ENCODE data around the gene PGA3. TPM values are rescaled to one million over a fixed set of nuclear protein-coding genes. Genes with fewer than 3 reads are reported as not detected.
"Not testable (repeated sequence)": the region's sequence is repeated elsewhere in the genome, so short reads cannot be mapped to it uniquely, and the experiment has no call there.

PGA3 gene
- total and polyA plus RNA-seq, 10 donors: 0.33 to 2.6 (median 0.61) TPM; not detected in 3

- H3K27ac ChIP-seq; H3K27me3 ChIP-seq (replicated peaks in 1 of 7); H3K9me3 ChIP-seq; H3K4me3 ChIP-seq; H3K4me1 ChIP-seq; intact Hi-C loops (cut with DNase I; ENCODE audit: low total_unique reads); H3K36me3 ChIP-seq; DNase-seq: not testable (repeated sequence)
- WGBS, 5 donors: no CpG with 5 or more reads among the region's 15 CpGs
These were observed 27.7 kb downstream of the PGA3 start for GRCh38 chr11:61231033-61231432.

DNA sequence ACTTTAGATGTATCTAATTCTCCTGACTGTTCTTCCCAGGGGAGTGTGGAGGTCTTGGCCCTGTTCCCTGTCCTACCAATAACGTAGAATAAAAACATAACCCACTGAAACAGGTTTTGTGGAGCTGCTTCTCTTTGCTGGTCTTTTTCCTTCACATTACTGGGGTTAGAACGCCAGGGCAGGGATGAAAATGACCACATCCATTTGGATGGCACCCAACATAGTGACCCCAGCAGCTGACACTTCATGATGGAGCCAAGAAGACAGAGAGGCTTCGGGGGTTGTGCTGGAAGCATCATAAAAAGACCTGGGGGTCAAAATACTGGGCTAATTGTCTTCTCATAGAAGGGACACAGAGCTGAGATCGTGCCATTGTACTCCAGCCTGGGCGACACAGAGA is 28.3 kb downstream of the PGA3 start:
- H3K9me3 ChIP-seq; H3K27me3 ChIP-seq (replicated peaks in 1 of 7); DNase-seq; H3K4me3 ChIP-seq; intact Hi-C loops (cut with DNase I; ENCODE audit: low total_unique reads); H3K27ac ChIP-seq; H3K36me3 ChIP-seq; H3K4me1 ChIP-seq: not testable (repeated sequence)
- no CpG with 5 or more reads among the region's 5 CpGs for WGBS, 5 donors

- intact Hi-C loops (cut with DNase I; ENCODE audit: low total_unique reads); H3K4me3 ChIP-seq; H3K36me3 ChIP-seq; H3K4me1 ChIP-seq; DNase-seq; H3K9me3 ChIP-seq; H3K27ac ChIP-seq; H3K27me3 ChIP-seq (replicated peaks in 1 of 7): not testable (repeated sequence)
- WGBS, 5 donors: no CpG with 5 or more reads among the region's 3 CpGs
These were observed 29.3 kb downstream of the PGA3 start for GRCh38 chr11:61232548-61233145.

GRCh38 chr11:61237130-61237529 is 33.8 kb downstream of the PGA3 start:
- H3K27ac ChIP-seq; H3K36me3 ChIP-seq; intact Hi-C loops (cut with DNase I; ENCODE audit: low total_unique reads); H3K9me3 ChIP-seq; H3K27me3 ChIP-seq (replicated peaks in 1 of 7); H3K4me1 ChIP-seq; DNase-seq; H3K4me3 ChIP-seq: not testable (repeated sequence)
- WGBS, 5 donors: no CpG with 5 or more reads among the region's 4 CpGs

DNA sequence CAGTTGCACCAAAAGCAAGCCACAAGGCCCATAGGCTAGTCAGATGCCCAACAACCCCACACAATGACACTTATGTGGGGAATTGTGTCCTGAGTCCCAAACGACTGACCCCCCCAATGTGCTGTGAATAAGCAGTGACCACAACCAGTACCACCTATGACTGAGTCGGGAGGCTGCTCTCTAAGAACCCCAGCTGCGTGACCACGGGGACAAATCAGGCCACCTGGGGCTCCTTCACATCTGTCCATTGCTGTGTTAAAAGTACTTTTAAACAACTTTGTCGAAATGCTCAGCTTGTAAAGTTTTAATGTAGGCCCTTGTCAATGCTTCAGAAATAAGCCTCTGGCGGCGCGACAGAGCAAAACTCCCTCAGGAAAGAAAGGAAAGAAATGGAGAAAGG is 37.0 kb downstream of the PGA3 start:
- H3K36me3 ChIP-seq; DNase-seq; intact Hi-C loops (cut with DNase I; ENCODE audit: low total_unique reads); H3K27me3 ChIP-seq (replicated peaks in 1 of 7); H3K4me1 ChIP-seq; H3K27ac ChIP-seq; H3K9me3 ChIP-seq; H3K4me3 ChIP-seq: not testable (repeated sequence)
- 73 to 82% (median 78%) methylated on average over 7 to 8 of the region's 8 CpGs for whole genome bisulfite sequencing, 5 donors

- intact Hi-C loops (cut with DNase I; ENCODE audit: low total_unique reads): not testable (repeated sequence)
These were observed 37.6 kb downstream of the PGA3 start, which contains the start of gene PGA5 for GRCh38 chr11:61240875-61241274. TSS of gene PGA5 (plus strand) at chr11:61241175. CDS start at chr11:61241227, 52 bp downstream.

GRCh38 chr11:61241526-61241925 is 38.2 kb downstream of the PGA3 start:
- H3K9me3 ChIP-seq; H3K4me3 ChIP-seq; H3K27ac ChIP-seq; intact Hi-C loops (cut with DNase I; ENCODE audit: low total_unique reads); H3K4me1 ChIP-seq; H3K36me3 ChIP-seq; DNase-seq; H3K27me3 ChIP-seq (replicated peaks in 1 of 7): not testable (repeated sequence)
- WGBS, 5 donors: no CpG with 5 or more reads among the region's 5 CpGs

More at GRCh38 chr11:61240875-61241274, 37.6 kb downstream of the PGA3 start, which contains the start of gene PGA5:
- not testable (repeated sequence) for H3K4me1 ChIP-seq; DNase-seq; H3K27ac ChIP-seq; H3K27me3 ChIP-seq (replicated peaks in 1 of 7); H3K9me3 ChIP-seq; H3K4me3 ChIP-seq; H3K36me3 ChIP-seq
- no CpG with 5 or more reads among the region's 8 CpGs for WGBS, 5 donors

GRCh38 chr11:61245284-61245964 is 42.1 kb downstream of the PGA3 start:
- DNase-seq; H3K4me3 ChIP-seq; H3K4me1 ChIP-seq; H3K27me3 ChIP-seq (replicated peaks in 1 of 7); intact Hi-C loops (cut with DNase I; ENCODE audit: low total_unique reads); H3K27ac ChIP-seq; H3K9me3 ChIP-seq; H3K36me3 ChIP-seq: not testable (repeated sequence)
- WGBS, 5 donors: no CpG with 5 or more reads among the region's 10 CpGs

GRCh38 chr11:61248071-61248470 is 44.8 kb downstream of the PGA3 start:
- H3K4me3 ChIP-seq; H3K4me1 ChIP-seq; intact Hi-C loops (cut with DNase I; ENCODE audit: low total_unique reads); H3K27ac ChIP-seq; H3K9me3 ChIP-seq; H3K27me3 ChIP-seq (replicated peaks in 1 of 7); H3K36me3 ChIP-seq; DNase-seq: not testable (repeated sequence)
- 86 to 90% (median 88%) methylated on average over 9 of the region's 9 CpGs for WGBS, 5 donors

- H3K9me3 ChIP-seq; H3K4me1 ChIP-seq; intact Hi-C loops (cut with DNase I; ENCODE audit: low total_unique reads); DNase-seq; H3K36me3 ChIP-seq; H3K4me3 ChIP-seq; H3K27me3 ChIP-seq (replicated peaks in 1 of 7); H3K27ac ChIP-seq: not testable (repeated sequence)
- 88 to 96% (median 92%) methylated on average over 8 of the region's 8 CpGs for WGBS, 5 donors
These were observed 45.9 kb downstream of the PGA3 start for GRCh38 chr11:61249201-61249600.

DNA sequence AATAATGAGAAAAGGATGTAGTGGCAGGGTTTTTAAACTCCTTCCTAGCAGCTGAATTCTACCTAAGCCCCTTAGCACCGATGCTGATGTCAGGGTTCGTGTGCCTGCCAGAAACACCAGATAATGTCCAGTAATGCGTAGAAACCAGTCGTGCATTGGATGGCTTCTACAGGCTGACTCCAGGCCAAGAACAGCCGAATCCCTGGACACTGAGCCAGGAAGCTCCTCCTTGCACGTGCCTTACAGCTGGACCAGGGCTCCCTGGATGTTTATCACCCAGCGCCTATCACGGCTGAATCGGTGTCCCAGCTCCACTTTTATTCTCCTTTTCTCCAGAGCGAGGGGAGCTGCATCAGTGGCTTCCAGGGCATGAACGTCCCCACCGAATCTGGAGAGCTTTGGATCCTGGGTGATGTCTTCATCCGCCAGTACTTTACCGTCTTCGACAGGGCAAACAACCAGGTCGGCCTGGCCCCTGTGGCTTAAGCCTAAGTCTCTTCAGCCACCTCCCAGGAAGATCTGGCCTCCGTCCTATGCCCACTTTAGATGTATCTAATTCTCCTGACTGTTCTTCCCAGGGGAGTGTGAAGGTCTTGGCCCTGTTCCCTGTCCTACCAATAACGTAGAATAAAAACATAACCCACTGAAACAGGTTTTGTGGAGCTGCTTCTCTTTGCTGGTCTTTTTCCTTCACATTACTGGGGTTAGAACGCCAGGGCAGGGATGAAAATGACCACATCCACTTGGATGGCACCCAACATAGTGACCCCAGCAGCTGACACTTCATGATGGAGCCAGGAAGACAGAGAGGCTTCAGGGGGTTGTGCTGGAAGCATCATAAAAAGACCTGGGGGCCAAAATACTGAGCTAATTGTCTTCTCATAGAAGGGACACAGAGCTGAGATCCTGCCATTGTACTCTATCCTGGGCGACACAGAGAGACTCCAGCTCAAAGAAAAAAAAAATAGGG is 47.8 kb downstream of the PGA3 start:
- 70 to 88% (median 82%) methylated on average over 18 to 20 of the region's 20 CpGs for WGBS, 5 donors
- H3K27me3 ChIP-seq (replicated peaks in 1 of 7); H3K36me3 ChIP-seq; DNase-seq; intact Hi-C loops (cut with DNase I; ENCODE audit: low total_unique reads); H3K4me3 ChIP-seq; H3K27ac ChIP-seq; H3K9me3 ChIP-seq; H3K4me1 ChIP-seq: not testable (repeated sequence)

All from spleen (tissue), 11 donors.